Measurements from ENCODE around the gene DSCAM.

The DSCAM gene

DNA sequence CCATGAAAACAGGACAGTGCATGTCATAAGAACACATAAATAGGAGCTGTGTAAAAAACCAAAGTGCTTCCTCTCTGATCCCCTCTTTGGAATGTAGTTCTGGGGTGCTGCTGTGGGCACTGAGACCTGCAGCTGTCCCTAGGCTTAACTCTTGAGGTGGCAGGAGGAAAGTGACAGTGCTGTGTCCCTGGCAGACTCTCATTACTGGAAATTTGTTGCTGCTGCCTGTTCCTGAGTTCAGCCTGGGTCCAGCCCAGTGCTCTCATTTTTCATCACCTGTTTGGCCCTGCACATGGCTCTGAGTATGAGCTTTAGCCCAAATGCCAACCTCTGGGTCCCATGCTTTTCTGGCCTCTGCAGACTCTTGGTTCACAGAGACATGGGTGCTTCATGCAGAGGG, 329.3 kb downstream of the DSCAM start:
- TF ChIP-seq, protein P1, sequence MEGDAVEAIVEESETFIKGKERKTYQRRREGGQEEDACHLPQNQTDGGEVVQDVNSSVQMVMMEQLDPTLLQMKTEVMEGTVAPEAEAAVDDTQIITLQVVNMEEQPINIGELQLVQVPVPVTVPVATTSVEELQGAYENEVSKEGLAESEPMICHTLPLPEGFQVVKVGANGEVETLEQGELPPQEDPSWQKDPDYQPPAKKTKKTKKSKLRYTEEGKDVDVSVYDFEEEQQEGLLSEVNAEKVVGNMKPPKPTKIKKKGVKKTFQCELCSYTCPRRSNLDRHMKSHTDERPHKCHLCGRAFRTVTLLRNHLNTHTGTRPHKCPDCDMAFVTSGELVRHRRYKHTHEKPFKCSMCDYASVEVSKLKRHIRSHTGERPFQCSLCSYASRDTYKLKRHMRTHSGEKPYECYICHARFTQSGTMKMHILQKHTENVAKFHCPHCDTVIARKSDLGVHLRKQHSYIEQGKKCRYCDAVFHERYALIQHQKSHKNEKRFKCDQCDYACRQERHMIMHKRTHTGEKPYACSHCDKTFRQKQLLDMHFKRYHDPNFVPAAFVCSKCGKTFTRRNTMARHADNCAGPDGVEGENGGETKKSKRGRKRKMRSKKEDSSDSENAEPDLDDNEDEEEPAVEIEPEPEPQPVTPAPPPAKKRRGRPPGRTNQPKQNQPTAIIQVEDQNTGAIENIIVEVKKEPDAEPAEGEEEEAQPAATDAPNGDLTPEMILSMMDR (IDR thresholded peaks at IDR 0.05; ENCODE audit: extremely low read depth, insufficient read depth, missing control alignments), result no peak
- no peak for DNase-seq (ENCODE audit: low spot score)
- in situ Hi-C loops (cut with MboI; ENCODE audit: low pct_unique_long_range_greater_than_20kb, low sequenced_read_pairs, unreplicated experiment), result no loop called here

DNA sequence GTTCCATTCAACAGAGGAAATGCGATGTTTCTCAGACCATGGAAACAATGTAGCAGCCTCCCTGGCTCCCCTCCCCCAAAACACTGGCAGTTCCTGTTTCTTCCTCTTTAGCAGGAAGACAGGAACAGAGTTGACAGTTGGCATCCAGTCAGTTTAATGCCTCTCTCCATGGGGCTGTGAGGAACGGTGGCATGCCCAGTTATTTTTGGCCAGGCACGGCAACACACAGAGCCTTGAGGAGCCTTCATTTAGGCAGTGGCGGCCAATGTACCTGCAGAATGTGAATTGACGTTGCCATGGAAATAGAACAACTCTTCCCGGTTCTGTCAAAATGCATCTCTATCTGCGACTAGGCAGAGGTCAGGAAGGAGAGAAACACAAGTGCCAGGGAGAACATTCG, 330.6 kb downstream of the DSCAM start:
- TF ChIP-seq, protein P1 (IDR thresholded peaks at IDR 0.05; ENCODE audit: extremely low read depth, insufficient read depth, missing control alignments), result no peak
- DNase-seq (ENCODE audit: low spot score), result no peak

DNA sequence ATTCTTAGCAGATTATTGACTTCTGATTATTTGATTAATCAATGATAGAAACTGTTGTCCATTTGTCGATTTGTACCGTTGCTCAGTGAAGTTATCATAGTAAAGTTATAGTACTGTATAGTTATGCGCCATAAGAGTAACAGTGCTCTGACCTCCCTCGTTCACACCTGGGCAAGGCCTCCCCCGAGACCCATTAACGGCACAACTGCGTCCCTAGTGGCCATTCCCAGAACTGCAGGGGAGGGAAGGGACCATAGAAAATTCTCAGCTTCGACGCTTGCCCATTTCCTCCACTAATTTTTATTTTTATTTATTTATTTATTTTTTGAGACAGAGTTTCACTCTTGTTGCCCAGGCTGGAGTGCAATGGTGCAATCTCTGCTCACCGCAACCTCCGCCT, 334.4 kb downstream of the DSCAM start:
- in situ Hi-C loops (cut with MboI; ENCODE audit: low pct_unique_long_range_greater_than_20kb, low sequenced_read_pairs, unreplicated experiment), result no loop called here
- no peak for DNase-seq (ENCODE audit: low spot score)
- TF ChIP-seq, protein P1 (IDR thresholded peaks at IDR 0.05; ENCODE audit: extremely low read depth, insufficient read depth, missing control alignments), result peak; percentile 29

More for the DNA sequence above, 330.6 kb downstream of the DSCAM start:
- in situ Hi-C loops (cut with MboI; ENCODE audit: low pct_unique_long_range_greater_than_20kb, low sequenced_read_pairs, unreplicated experiment), result no loop called here

GRCh38 chr21:40507978-40508377, 339.0 kb downstream of the DSCAM start:
- in situ Hi-C loops (cut with MboI; ENCODE audit: low pct_unique_long_range_greater_than_20kb, low sequenced_read_pairs, unreplicated experiment), result no loop called here
- TF ChIP-seq, protein P1 (IDR thresholded peaks at IDR 0.05; ENCODE audit: extremely low read depth, insufficient read depth, missing control alignments), result no peak
- DNase-seq (ENCODE audit: low spot score), result no peak

GRCh38 chr21:40505681-40506080, 341.3 kb downstream of the DSCAM start:
- TF ChIP-seq, protein P1 (IDR thresholded peaks at IDR 0.05; ENCODE audit: extremely low read depth, insufficient read depth, missing control alignments), result no peak
- in situ Hi-C loops (cut with MboI; ENCODE audit: low pct_unique_long_range_greater_than_20kb, low sequenced_read_pairs, unreplicated experiment), result no loop called here
- DNase-seq (ENCODE audit: low spot score), result no peak

DNA sequence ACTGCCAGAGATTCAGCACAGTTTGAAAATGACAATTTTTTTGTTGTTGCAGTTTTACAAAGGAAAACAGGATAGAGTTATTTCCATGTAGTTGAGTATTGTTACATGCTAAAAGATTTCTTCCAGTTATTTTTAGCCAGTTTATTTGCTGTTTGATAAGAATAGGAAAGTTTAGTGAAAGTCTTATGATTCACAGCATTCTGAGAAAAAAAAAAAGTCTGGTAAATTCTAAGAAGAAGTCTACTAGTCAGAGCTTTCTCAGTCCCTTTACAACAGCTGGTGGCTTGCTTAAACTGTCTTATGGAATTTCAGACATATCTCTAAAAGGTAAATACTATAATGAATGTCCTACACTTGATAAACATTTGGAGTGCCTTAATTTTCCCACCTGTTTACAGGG, 341.7 kb downstream of the DSCAM start:
- DNase-seq (ENCODE audit: low spot score), result no peak
- in situ Hi-C loops (cut with MboI; ENCODE audit: low pct_unique_long_range_greater_than_20kb, low sequenced_read_pairs, unreplicated experiment), result no loop called here
- TF ChIP-seq, protein P1 (IDR thresholded peaks at IDR 0.05; ENCODE audit: extremely low read depth, insufficient read depth, missing control alignments), result no peak

DNA sequence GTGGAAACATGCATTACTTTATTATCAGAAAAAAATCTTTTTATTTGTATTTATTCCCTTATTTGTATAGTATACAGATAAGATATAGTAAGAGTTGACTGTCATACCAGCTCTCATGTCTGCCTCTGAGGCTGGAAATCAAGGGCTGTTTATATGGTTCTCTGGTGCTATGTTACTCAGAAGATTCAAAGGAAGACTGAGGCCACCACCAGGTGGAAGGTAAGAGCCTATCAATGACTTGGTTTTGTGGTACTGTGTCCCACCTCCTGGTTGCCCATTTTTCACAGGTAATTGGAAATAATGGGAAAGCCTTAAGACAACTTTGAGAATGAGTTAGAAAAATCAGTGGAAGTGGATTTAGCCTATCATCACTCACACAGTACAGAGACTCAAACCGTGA, 342.1 kb downstream of the DSCAM start:
- in situ Hi-C loops (cut with MboI; ENCODE audit: low pct_unique_long_range_greater_than_20kb, low sequenced_read_pairs, unreplicated experiment), result no loop called here
- TF ChIP-seq, protein P1 (IDR thresholded peaks at IDR 0.05; ENCODE audit: extremely low read depth, insufficient read depth, missing control alignments), result no peak
- DNase-seq (ENCODE audit: low spot score), result no peak

Measured in GM13977 (cell line).